HUDEP-2 (cell line): ENCODE results near the gene ZNF490.
A peak's percentile ranks its signal among the peaks of the same experiment; 100 is the strongest.

ENCODE experiments used
- DNase-seq, 76 experiments: peaks; one replicate each; lab custom pipeline; 2025; ENCODE audit not compliant: unreplicated experiment in 76 of 76; lab: John Stamatoyannopoulos, UW

ZNF490 gene

GRCh38 chr19:12546068-12546467 lies 64.5 kb downstream of the ZNF490 start:
- DNase-seq: no peak

- no peak for DNase-seq
Measured at GRCh38 chr19:12545267-12545666, 65.3 kb downstream of the ZNF490 start.

- peak in 68 of 76 experiments; percentile 10 to 91 (median 60) for DNase-seq
Measured at GRCh38 chr19:12544401-12544876, 66.2 kb downstream of the ZNF490 start.

DNA sequence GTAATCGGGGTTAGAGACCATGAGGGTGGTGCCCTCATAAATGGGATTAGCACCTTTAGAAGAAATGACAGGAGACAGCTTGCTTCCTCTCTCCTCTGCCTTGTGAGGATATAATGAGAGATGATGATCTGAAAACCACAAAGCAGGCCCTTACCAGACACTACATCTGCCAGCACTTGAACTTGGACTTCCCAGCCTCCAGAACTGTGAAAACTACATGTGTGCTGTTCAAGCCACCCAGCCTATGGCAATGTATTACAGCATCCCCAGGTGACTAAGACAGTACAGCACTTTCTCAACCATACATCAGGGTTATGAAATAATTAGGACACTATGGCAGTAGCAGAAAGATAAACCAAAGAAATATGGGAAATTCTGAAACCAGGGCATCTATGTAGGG lies 66.8 kb downstream of the ZNF490 start:
- DNase-seq: peak in 3 of 76 experiments; percentile 4 to 13 (median 6)
